Activated B cell treated with CpG ODN at 0.5 μM for 24 hours (primary cell): Measurements from ENCODE around the gene PSD4. TPM values are rescaled to one million over a fixed set of nuclear protein-coding genes. Genes with fewer than 3 reads are reported as not detected.

ENCODE experiments used
- ATAC-seq: fragments of 200-7000 bp; cut with Tn5 transposase; one replicate; pipeline ENCODE4 v1.10.0; 2021; ENCODE audit warnings: low read depth, mild to moderate bottlenecking, moderate library complexity
- CTCF ChIA-PET: fragments of 350-600 bp; sonication (Branson Sonifier 250); formaldehyde crosslinking; loops from one replicate; lab custom pipeline; 2021; ENCODE audit warnings: antibody characterized with exemption; lab: Charles Lee
- POLR2A ChIA-PET: fragments of 350-600 bp; sonication (Branson Sonifier 250); formaldehyde crosslinking; loops from one replicate; lab custom pipeline; 2021; ENCODE audit warnings: antibody characterized with exemption; lab: Charles Lee
- DNase-seq: peaks from one replicate; pipeline ENCODE4 v3.0.0; 2022
- H3K27ac Mint-ChIP-seq: one replicate; pipeline ENCODE4 v1.8.0; 2020; ENCODE audit warnings: mixed read lengths
- H3K27me3 Mint-ChIP-seq: one replicate; pipeline ENCODE4 v1.8.0; 2021; ENCODE audit warnings: mixed read lengths
- H3K36me3 Mint-ChIP-seq: one replicate; pipeline ENCODE4 v1.8.0; 2021; ENCODE audit warnings: low read depth, mixed read lengths
- H3K4me1 Mint-ChIP-seq: one replicate; pipeline ENCODE4 v1.8.0; 2021; ENCODE audit warnings: mixed read lengths
- H3K4me3 Mint-ChIP-seq: one replicate; pipeline ENCODE4 v1.8.0; 2020; ENCODE audit warnings: mild to moderate bottlenecking, mixed read lengths
- H3K9me3 Mint-ChIP-seq: one replicate; pipeline ENCODE4 v1.8.0; 2020; ENCODE audit warnings: mixed read lengths
- CTCF ChIP-seq: fragments of 200-600 bp; IDR thresholded peaks from one replicate; pipeline ENCODE4 v1.8.0; 2022; ENCODE audit warnings: antibody characterized with exemption, mild to moderate bottlenecking
- intact Hi-C: fragments of 100-400 bp; cut with micrococcal nuclease; formaldehyde crosslinking; loops from one replicate; pipeline ENCODE4 v1.15.1; 2024
- total RNA-seq: library from RNA; stranded (reverse); gene quantifications from 2 replicates; pipeline ENCODE4 v1.2.3, GENCODE V29; 2022

The PSD4 gene
- total RNA-seq, 1 donor from 2014 or later, result 182 TPM

- ATAC-seq (no peak), DNase-seq (no peak)
- CTCF ChIA-PET, result interaction anchor here (0.6 to 11.5 kb wide), 4 partner anchors 40 to 257 kb away, joined by 3 to 319 read pairs (median 63); partner anchors contain the start of gene PSD4
- Mint-ChIP-seq H3K9me3 (no peaks in the 10 kb centered on the region), H3K36me3 (no peaks in the 10 kb centered on the region), H3K4me1 (peaks cover 15% of the 10 kb centered on the region), H3K27me3 (no peaks in the 10 kb centered on the region), H3K4me3 (no peak overlapping the region), H3K27ac (no peak overlapping the region)
- no peak for TF ChIP-seq CTCF
- POLR2A ChIA-PET, result interaction anchor here (1.5 kb wide), 1 partner anchor 40 kb away, joined by 4 read pairs; the partner anchor contains the start of gene PSD4
- intact Hi-C loops, result no loop called here
Observed at GRCh38 chr2:113133704-113134598, 39.8 kb upstream of the PSD4 start.

GRCh38 chr2:113134717-113135116 lies 39.1 kb upstream of the PSD4 start:
- Mint-ChIP-seq H3K4me3 (no peak overlapping the region), H3K27me3 (no peaks in the 10 kb centered on the region), H3K27ac (no peak overlapping the region), H3K36me3 (no peaks in the 10 kb centered on the region), H3K4me1 (peaks cover 17% of the 10 kb centered on the region), H3K9me3 (no peaks in the 10 kb centered on the region)
- ChIA-PET POLR2A (interaction anchor here (1.5 kb wide), 1 partner anchor 39 kb away, joined by 4 read pairs; the partner anchor contains the start of gene PSD4), CTCF (interaction anchor here (0.9 to 11.5 kb wide), 6 partner anchors 15 to 236 kb away, joined by 4 to 319 read pairs (median 38); partner anchors contain the start of gene PSD4)
- ATAC-seq (no peak), DNase-seq (no peak)
- TF ChIP-seq CTCF, result no peak
- intact Hi-C loops, result no loop called here

GRCh38 chr2:113135317-113135716 lies 38.5 kb upstream of the PSD4 start:
- no peak for TF ChIP-seq CTCF
- no peak for ATAC-seq
- CTCF ChIA-PET, result interaction anchor here (0.9 to 11.5 kb wide), 7 partner anchors 9 to 235 kb away, joined by 4 to 319 read pairs (median 6); partner anchors contain the start of gene PSD4
- intact Hi-C loops, result no loop called here
- no peaks in the 10 kb centered on the region for H3K9me3 Mint-ChIP-seq
- H3K4me1 Mint-ChIP-seq, result peaks cover 17% of the 10 kb centered on the region
- POLR2A ChIA-PET, result interaction anchor here (1.5 kb wide), 1 partner anchor 38 kb away, joined by 4 read pairs; the partner anchor contains the start of gene PSD4
- H3K27me3 Mint-ChIP-seq, result no peaks in the 10 kb centered on the region
- no peak overlapping the region for H3K4me3 Mint-ChIP-seq
- DNase-seq, result no peak
- H3K36me3 Mint-ChIP-seq, result no peaks in the 10 kb centered on the region
- H3K27ac Mint-ChIP-seq, result no peak overlapping the region

- H3K9me3 Mint-ChIP-seq, result no peaks in the 10 kb centered on the region
- H3K4me3 Mint-ChIP-seq, result no peak overlapping the region
- peaks cover 17% of the 10 kb centered on the region for H3K4me1 Mint-ChIP-seq
- DNase-seq, result no peak
- no peaks in the 10 kb centered on the region for H3K27me3 Mint-ChIP-seq
- POLR2A ChIA-PET, result interaction anchor here (0.7 to 4.2 kb wide), 4 partner anchors 19 to 62 kb away, joined by 3 to 33 read pairs (median 15); partner anchors contain the start of gene PSD4
- H3K36me3 Mint-ChIP-seq, result no peaks in the 10 kb centered on the region
- intact Hi-C loops, result loop anchor here (1.0 kb wide), 1 partner anchor 62 kb away; no protein-coding TSS in a partner anchor
- no peak overlapping the region for H3K27ac Mint-ChIP-seq
- TF ChIP-seq CTCF, result no peak
- CTCF ChIA-PET, result interaction anchor here (0.7 to 11.5 kb wide), 24 partner anchors 8 to 253 kb away, joined by 3 to 319 read pairs (median 6); partner anchors contain the start of gene PSD4
- peak; percentile 50 for ATAC-seq
Observed at GRCh38 chr2:113136828-113137775, 36.7 kb upstream of the PSD4 start.
